ENCODE measurements around the gene NARF. TPM values are rescaled to one million over a fixed set of nuclear protein-coding genes. Genes with fewer than 3 reads are reported as not detected.
A peak's percentile ranks its signal among the peaks of the same experiment; 100 is the strongest.

The NARF gene
- total RNA-seq, 1 experiment from 2014 or later, result 58.5 TPM

GRCh38 chr17:82483836-82484235, 25.3 kb downstream of the NARF start:
- H3K9me3 ChIP-seq (replicated peaks), result no peaks in the 10 kb centered on the region

GRCh38 chr17:82486231-82487094, 27.9 kb downstream of the NARF start:
- H3K4me1 ChIP-seq (replicated peaks), result no peaks in the 10 kb centered on the region
- H3K9me3 ChIP-seq (replicated peaks), result no peaks in the 10 kb centered on the region
- H3K27ac ChIP-seq, result no peak overlapping the region
- peaks cover 69% of the 10 kb centered on the region for H3K36me3 ChIP-seq
- no peak for DNase-seq (ENCODE audit: low read depth in 1 of 2, low spot score in 2 of 2)
- no peak overlapping the region for H3K4me3 ChIP-seq
- H3K27me3 ChIP-seq (replicated peaks), result no peaks in the 10 kb centered on the region

More at GRCh38 chr17:82483836-82484235, 25.3 kb downstream of the NARF start:
- no peak for DNase-seq (ENCODE audit: low read depth in 1 of 2, low spot score in 2 of 2)
- Histone ChIP-seq H3K4me1 (replicated peaks) (no peaks in the 10 kb centered on the region), H3K27ac (no peak overlapping the region), H3K4me3 (no peak overlapping the region), H3K27me3 (replicated peaks) (no peaks in the 10 kb centered on the region), H3K36me3 (peaks cover 94% of the 10 kb centered on the region)

GRCh38 chr17:82487910-82488309, 29.4 kb downstream of the NARF start:
- Histone ChIP-seq H3K4me3 (no peak overlapping the region), H3K27ac (no peak overlapping the region), H3K9me3 (replicated peaks) (no peaks in the 10 kb centered on the region), H3K36me3 (peaks cover 57% of the 10 kb centered on the region), H3K27me3 (replicated peaks) (no peaks in the 10 kb centered on the region), H3K4me1 (replicated peaks) (peaks cover 6% of the 10 kb centered on the region)
- DNase-seq (ENCODE audit: low read depth in 1 of 2, low spot score in 2 of 2), result no peak

- no peak overlapping the region for H3K27ac ChIP-seq
- H3K9me3 ChIP-seq (replicated peaks), result no peaks in the 10 kb centered on the region
- H3K4me3 ChIP-seq, result no peak overlapping the region
- no peaks in the 10 kb centered on the region for H3K27me3 ChIP-seq (replicated peaks)
- peaks cover 16% of the 10 kb centered on the region for H3K4me1 ChIP-seq (replicated peaks)
- peaks cover 44% of the 10 kb centered on the region for H3K36me3 ChIP-seq
- DNase-seq (ENCODE audit: low read depth in 1 of 2, low spot score in 2 of 2), result no peak
These were observed 30.6 kb downstream of the NARF start for GRCh38 chr17:82489117-82489516.

- DNase-seq (ENCODE audit: low read depth in 1 of 2, low spot score in 2 of 2), result no peak
- H3K4me1 ChIP-seq (replicated peaks), result peaks cover 18% of the 10 kb centered on the region
- peaks cover 36% of the 10 kb centered on the region for H3K36me3 ChIP-seq
- no peak overlapping the region for H3K27ac ChIP-seq
- no peak overlapping the region for H3K4me3 ChIP-seq
- no peaks in the 10 kb centered on the region for H3K27me3 ChIP-seq (replicated peaks)
- H3K9me3 ChIP-seq (replicated peaks), result no peaks in the 10 kb centered on the region
These were observed 31.4 kb downstream of the NARF start for GRCh38 chr17:82489851-82490511.

- Histone ChIP-seq H3K4me3 (no peak overlapping the region), H3K27ac (no peak overlapping the region), H3K4me1 (replicated peaks) (peaks cover 18% of the 10 kb centered on the region), H3K27me3 (replicated peaks) (no peaks in the 10 kb centered on the region), H3K9me3 (replicated peaks) (no peaks in the 10 kb centered on the region), H3K36me3 (peaks cover 29% of the 10 kb centered on the region)
- no peak for DNase-seq (ENCODE audit: low read depth in 1 of 2, low spot score in 2 of 2)
These were observed 32.1 kb downstream of the NARF start for GRCh38 chr17:82490512-82491195.

GRCh38 chr17:82491196-82491530, 32.6 kb downstream of the NARF start:
- Histone ChIP-seq H3K4me3 (no peak overlapping the region), H3K27ac (no peak overlapping the region), H3K4me1 (replicated peaks) (peaks cover 18% of the 10 kb centered on the region), H3K9me3 (replicated peaks) (no peaks in the 10 kb centered on the region), H3K27me3 (replicated peaks) (no peaks in the 10 kb centered on the region), H3K36me3 (peaks cover 24% of the 10 kb centered on the region)
- DNase-seq (ENCODE audit: low read depth in 1 of 2, low spot score in 2 of 2), result no peak

- Histone ChIP-seq H3K9me3 (replicated peaks) (no peaks in the 10 kb centered on the region), H3K27ac (no peak overlapping the region), H3K27me3 (replicated peaks) (no peaks in the 10 kb centered on the region), H3K4me1 (replicated peaks) (peaks cover 21% of the 10 kb centered on the region), H3K36me3 (peaks cover 20% of the 10 kb centered on the region), H3K4me3 (no peak overlapping the region)
- DNase-seq (ENCODE audit: low read depth in 1 of 2, low spot score in 2 of 2), result no peak
These were observed 33.0 kb downstream of the NARF start for GRCh38 chr17:82491533-82491932.

- Histone ChIP-seq H3K27me3 (replicated peaks) (no peaks in the 10 kb centered on the region), H3K4me1 (replicated peaks) (peaks cover 30% of the 10 kb centered on the region), H3K4me3 (no peak overlapping the region), H3K36me3 (peaks cover 10% of the 10 kb centered on the region), H3K9me3 (replicated peaks) (no peaks in the 10 kb centered on the region), H3K27ac (peak overlapping the region; percentile 36; the same call in 1 of the 2 replicates)
- peak; percentile 55 to 72 for DNase-seq (ENCODE audit: low read depth in 1 of 2, low spot score in 2 of 2)
These were observed 34.2 kb downstream of the NARF start for GRCh38 chr17:82492643-82493225.

- DNase-seq (ENCODE audit: low read depth in 1 of 2, low spot score in 2 of 2), result no peak
- peaks cover 34% of the 10 kb centered on the region for H3K4me1 ChIP-seq (replicated peaks)
- H3K4me3 ChIP-seq, result no peak overlapping the region
- no peaks in the 10 kb centered on the region for H3K9me3 ChIP-seq (replicated peaks)
- H3K27ac ChIP-seq, result peak overlapping the region; percentile 36; the same call in 1 of the 2 replicates
- peaks cover 7% of the 10 kb centered on the region; the same call in 1 of the 2 replicates for H3K36me3 ChIP-seq
- no peaks in the 10 kb centered on the region for H3K27me3 ChIP-seq (replicated peaks)
These were observed 34.8 kb downstream of the NARF start for GRCh38 chr17:82493226-82493781.

- Histone ChIP-seq H3K36me3 (no peaks in the 10 kb centered on the region), H3K4me1 (replicated peaks) (peaks cover 34% of the 10 kb centered on the region), H3K27ac (peak overlapping the region; percentile 35; the same call in 1 of the 2 replicates), H3K27me3 (replicated peaks) (no peaks in the 10 kb centered on the region), H3K9me3 (replicated peaks) (no peaks in the 10 kb centered on the region), H3K4me3 (no peak overlapping the region)
- DNase-seq (ENCODE audit: low read depth in 1 of 2, low spot score in 2 of 2), result peak; percentile 98 to 100
These were observed 35.9 kb downstream of the NARF start for GRCh38 chr17:82494236-82495055.

GRCh38 chr17:82495844-82496528, 37.4 kb downstream of the NARF start:
- H3K4me1 ChIP-seq (replicated peaks), result peaks cover 34% of the 10 kb centered on the region
- H3K27me3 ChIP-seq (replicated peaks), result no peaks in the 10 kb centered on the region
- H3K36me3 ChIP-seq, result no peaks in the 10 kb centered on the region
- no peaks in the 10 kb centered on the region for H3K9me3 ChIP-seq (replicated peaks)
- no peak overlapping the region for H3K4me3 ChIP-seq
- DNase-seq (ENCODE audit: low read depth in 1 of 2, low spot score in 2 of 2), result no peak
- no peak overlapping the region for H3K27ac ChIP-seq

Data from SJSA1 (cell line).